Effector memory CD8-positive, alpha-beta T cell (primary cell): ENCODE measurements around the gene RNF144B.
"Not testable (repeated sequence)": the region's sequence is repeated elsewhere in the genome, so short reads cannot be mapped to it uniquely, and the experiment has no call there.

Experiments
- ATAC-seq: fragments of 150-1000 bp; cut with Tn5 transposase; replicated peaks from 2 replicates; pipeline ENCODE4 v1.10.0; 2021; ENCODE audit warnings: mild to moderate bottlenecking, moderate library complexity
- DNase-seq, 3 experiments: peaks; one replicate each; pipeline ENCODE4 v3.0.0; 2021
- H3K27ac Mint-ChIP-seq, 2 donors: one replicate each; pipeline ENCODE4 v1.8.0; 2022; ENCODE audit warnings: mild to moderate bottlenecking in 2 of 2, mixed read lengths in 2 of 2, moderate library complexity in 2 of 2
- H3K27me3 Mint-ChIP-seq, 2 donors: one replicate each; pipeline ENCODE4 v1.8.0; 2022; ENCODE audit warnings: mixed read lengths in 2 of 2
- H3K36me3 Mint-ChIP-seq: one replicate; pipeline ENCODE4 v1.8.0; 2022; ENCODE audit warnings: mild to moderate bottlenecking, moderate library complexity, mixed read lengths; ENCODE audit not compliant: insufficient read depth
- H3K4me1 Mint-ChIP-seq, 2 donors: one replicate each; pipeline ENCODE4 v1.8.0; 2022; ENCODE audit warnings: low read depth in 2 of 2, mixed read lengths in 2 of 2
- H3K4me3 Mint-ChIP-seq, 2 donors: one replicate each; pipeline ENCODE4 v1.8.0; 2022; ENCODE audit warnings: mild to moderate bottlenecking in 2 of 2, mixed read lengths in 2 of 2, moderate library complexity in 2 of 2
- H3K9me3 Mint-ChIP-seq, 2 donors: one replicate each; pipeline ENCODE4 v1.8.0; 2022; ENCODE audit warnings: mixed read lengths in 2 of 2

Gene RNF144B

GRCh38 chr6:18444111-18444510 lies 57.0 kb downstream of the RNF144B start:
- DNase-seq (no peak), ATAC-seq (no peak)
- no peaks in the 10 kb centered on the region for H3K36me3 Mint-ChIP-seq
- no peaks in the 10 kb centered on the region for H3K9me3 Mint-ChIP-seq
- peaks cover 2 to 3% of the 10 kb centered on the region in 2 donors for H3K4me1 Mint-ChIP-seq
- no peak overlapping the region for H3K4me3 Mint-ChIP-seq
- H3K27ac Mint-ChIP-seq = no peak overlapping the region
- peaks cover 0 to 7% of the 10 kb centered on the region in 2 donors for H3K27me3 Mint-ChIP-seq

DNA sequence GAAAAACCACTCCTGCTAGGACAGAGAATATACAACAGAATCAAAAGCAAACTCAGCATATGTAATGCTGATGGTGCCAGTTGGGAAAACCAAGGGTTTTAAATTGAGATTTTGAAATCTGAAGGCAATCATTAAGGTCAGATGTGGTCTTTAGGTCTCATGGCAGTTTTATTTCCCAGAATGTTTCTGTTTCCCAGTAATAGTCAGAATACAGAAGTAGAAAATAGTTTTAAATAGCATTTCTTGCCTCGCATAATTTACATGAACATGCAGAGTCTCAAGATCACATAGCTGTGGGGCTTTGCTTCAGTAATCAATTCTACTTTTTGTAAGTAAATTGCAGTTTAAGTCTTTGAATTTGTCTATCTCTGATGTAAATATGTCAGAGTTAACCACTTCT lies 58.1 kb downstream of the RNF144B start:
- no peak overlapping the region for H3K27ac Mint-ChIP-seq
- no peaks in the 10 kb centered on the region for H3K9me3 Mint-ChIP-seq

DNA sequence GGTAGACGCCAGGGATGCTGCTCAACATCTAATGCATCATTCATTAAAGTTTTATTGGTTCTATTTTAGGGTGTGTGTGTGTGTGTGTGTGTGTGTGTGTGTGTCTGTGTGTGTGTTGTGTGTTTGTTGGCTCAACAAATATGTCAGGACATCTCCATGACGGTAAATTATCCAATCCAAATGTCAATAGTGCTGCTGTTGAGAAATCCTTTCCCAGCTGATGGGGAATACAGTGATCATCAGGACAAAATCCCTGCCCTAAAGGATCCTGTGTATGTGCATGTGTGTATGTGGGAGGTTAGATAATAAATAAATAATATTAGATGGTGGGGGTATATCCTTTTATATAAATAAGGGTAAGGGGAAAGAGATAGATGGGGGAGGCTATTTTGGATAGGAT lies 59.6 kb downstream of the RNF144B start:
- DNase-seq = no peak
- peaks cover 0 to 7% of the 10 kb centered on the region in 2 donors for H3K27me3 Mint-ChIP-seq
- H3K36me3 Mint-ChIP-seq = no peaks in the 10 kb centered on the region
- ATAC-seq = no peak
- H3K9me3 Mint-ChIP-seq = no peaks in the 10 kb centered on the region
- H3K4me1 Mint-ChIP-seq = no peaks in the 10 kb centered on the region
- no peak overlapping the region for H3K4me3 Mint-ChIP-seq
- H3K27ac Mint-ChIP-seq = no peak overlapping the region

More for the DNA sequence above, 58.1 kb downstream of the RNF144B start:
- Mint-ChIP-seq H3K27me3 (peaks cover 0 to 7% of the 10 kb centered on the region in 2 donors), H3K4me3 (no peak overlapping the region), H3K36me3 (no peaks in the 10 kb centered on the region), H3K4me1 (no peaks in the 10 kb centered on the region)
- ATAC-seq (no peak), DNase-seq (no peak)

- peaks cover 0 to 7% of the 10 kb centered on the region in 2 donors for H3K27me3 Mint-ChIP-seq
Observed at GRCh38 chr6:18447552-18447951, 60.4 kb downstream of the RNF144B start.

GRCh38 chr6:18451756-18452155 lies 64.6 kb downstream of the RNF144B start:
- Mint-ChIP-seq H3K27ac (peak overlapping the region in 1 of 2 donors; percentile 32), H3K4me3 (no peak overlapping the region), H3K9me3 (no peaks in the 10 kb centered on the region), H3K27me3 (no peaks in the 10 kb centered on the region), H3K4me1 (no peaks in the 10 kb centered on the region), H3K36me3 (no peaks in the 10 kb centered on the region)
- DNase-seq (no peak), ATAC-seq (no peak)

More at GRCh38 chr6:18447552-18447951, 60.4 kb downstream of the RNF144B start:
- Mint-ChIP-seq H3K9me3 (no peaks in the 10 kb centered on the region), H3K4me1 (no peaks in the 10 kb centered on the region), H3K4me3 (no peak overlapping the region), H3K27ac (no peak overlapping the region), H3K36me3 (no peaks in the 10 kb centered on the region)
- DNase-seq (no peak), ATAC-seq (no peak)

GRCh38 chr6:18454446-18454845 lies 67.3 kb downstream of the RNF144B start:
- Mint-ChIP-seq H3K27ac (no peak overlapping the region), H3K36me3 (no peaks in the 10 kb centered on the region), H3K9me3 (no peaks in the 10 kb centered on the region), H3K4me3 (no peak overlapping the region), H3K27me3 (no peaks in the 10 kb centered on the region), H3K4me1 (no peaks in the 10 kb centered on the region)
- ATAC-seq (no peak), DNase-seq (no peak)

DNA sequence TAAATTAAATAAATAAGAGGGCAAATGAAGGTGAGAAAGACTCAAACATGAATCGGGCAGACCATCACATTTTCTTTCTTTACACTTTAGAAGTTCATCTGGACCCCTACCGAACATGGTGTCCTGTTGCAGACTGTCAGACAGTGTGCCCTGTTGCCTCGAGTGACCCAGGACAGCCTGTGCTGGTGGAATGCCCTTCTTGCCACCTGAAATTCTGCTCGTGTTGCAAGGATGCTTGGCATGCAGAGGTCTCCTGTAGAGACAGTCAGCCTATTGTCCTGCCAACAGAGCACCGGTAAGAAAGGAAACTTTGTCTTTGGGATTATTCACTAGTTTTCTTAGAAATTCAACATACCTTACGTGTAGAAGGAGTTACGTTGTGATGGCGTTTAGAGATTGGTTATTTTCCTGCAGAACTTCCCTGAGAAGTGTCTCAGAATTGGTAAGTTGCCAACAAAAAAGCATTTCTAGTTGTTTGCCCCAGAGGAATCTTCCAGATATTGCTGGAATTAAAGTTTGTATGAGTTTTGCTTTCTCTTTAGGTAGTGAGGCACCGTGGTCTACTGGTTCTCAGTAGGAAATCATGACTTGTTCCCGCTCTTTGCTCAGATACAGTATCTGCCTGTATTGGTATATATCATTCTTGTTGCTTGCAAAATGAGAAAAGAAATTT lies 70.1 kb downstream of the RNF144B start:
- no peaks in the 10 kb centered on the region for H3K4me1 Mint-ChIP-seq
- DNase-seq (no peak), ATAC-seq (no peak)
- H3K9me3 Mint-ChIP-seq = no peaks in the 10 kb centered on the region
- H3K27me3 Mint-ChIP-seq = no peaks in the 10 kb centered on the region
- H3K4me3 Mint-ChIP-seq = no peak overlapping the region
- H3K27ac Mint-ChIP-seq = no peak overlapping the region
- no peaks in the 10 kb centered on the region for H3K36me3 Mint-ChIP-seq

- not testable (repeated sequence) for ATAC-seq, H3K9me3 Mint-ChIP-seq, H3K4me1 Mint-ChIP-seq, H3K4me3 Mint-ChIP-seq, H3K27me3 Mint-ChIP-seq, H3K27ac Mint-ChIP-seq, DNase-seq, H3K36me3 Mint-ChIP-seq
Observed at GRCh38 chr6:18458086-18458485, 70.9 kb downstream of the RNF144B start.

- Mint-ChIP-seq H3K36me3 (peaks cover 11% of the 10 kb centered on the region), H3K27ac (no peak overlapping the region), H3K9me3 (no peaks in the 10 kb centered on the region), H3K27me3 (no peaks in the 10 kb centered on the region), H3K4me1 (no peaks in the 10 kb centered on the region), H3K4me3 (no peak overlapping the region)
- DNase-seq (no peak), ATAC-seq (no peak)
Observed at GRCh38 chr6:18463429-18463828, 76.3 kb downstream of the RNF144B start.

- no peak for ATAC-seq
- Mint-ChIP-seq H3K27me3 (no peaks in the 10 kb centered on the region), H3K9me3 (no peaks in the 10 kb centered on the region), H3K27ac (no peak overlapping the region), H3K4me1 (no peaks in the 10 kb centered on the region), H3K4me3 (no peak overlapping the region), H3K36me3 (peaks cover 11% of the 10 kb centered on the region)
- no peak for DNase-seq
Observed at GRCh38 chr6:18464176-18464575, 77.0 kb downstream of the RNF144B start.

- no peaks in the 10 kb centered on the region for H3K9me3 Mint-ChIP-seq
- no peaks in the 10 kb centered on the region for H3K27me3 Mint-ChIP-seq
- no peak overlapping the region for H3K27ac Mint-ChIP-seq
- H3K4me3 Mint-ChIP-seq = no peak overlapping the region
- ATAC-seq (no peak), DNase-seq (no peak)
- H3K36me3 Mint-ChIP-seq = peaks cover 11% of the 10 kb centered on the region
- H3K4me1 Mint-ChIP-seq = no peaks in the 10 kb centered on the region
Observed at GRCh38 chr6:18465410-18466154, 78.4 kb downstream of the RNF144B start.

GRCh38 chr6:18467741-18468502 lies 80.8 kb downstream of the RNF144B start:
- H3K27me3 Mint-ChIP-seq = peaks cover 0 to 8% of the 10 kb centered on the region in 2 donors
- no peak overlapping the region for H3K4me3 Mint-ChIP-seq
- no peaks in the 10 kb centered on the region for H3K9me3 Mint-ChIP-seq
- H3K36me3 Mint-ChIP-seq = peaks cover 11% of the 10 kb centered on the region
- DNase-seq = no peak
- H3K4me1 Mint-ChIP-seq = no peaks in the 10 kb centered on the region
- no peak for ATAC-seq
- H3K27ac Mint-ChIP-seq = no peak overlapping the region

DNA sequence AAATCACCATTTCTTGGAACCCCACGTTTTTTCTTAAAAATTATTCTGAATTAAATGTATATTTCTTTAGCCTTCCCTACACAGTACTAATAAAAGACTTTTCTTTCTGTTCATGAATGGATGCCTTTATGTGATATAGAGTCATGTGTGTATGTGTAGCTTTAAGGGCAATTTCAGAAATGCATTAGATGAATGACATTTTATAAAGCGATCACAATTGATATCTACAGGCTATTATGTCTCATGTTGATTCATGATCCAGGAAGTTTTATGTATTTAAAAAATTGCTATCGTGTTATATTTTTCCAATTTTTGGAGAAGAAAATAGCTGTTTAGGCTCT lies 81.3 kb downstream of the RNF144B start:
- DNase-seq (no peak), ATAC-seq (no peak)
- no peak overlapping the region for H3K4me3 Mint-ChIP-seq
- H3K27me3 Mint-ChIP-seq = peaks cover 0 to 8% of the 10 kb centered on the region in 2 donors
- no peak overlapping the region for H3K27ac Mint-ChIP-seq
- H3K4me1 Mint-ChIP-seq = no peaks in the 10 kb centered on the region
- H3K9me3 Mint-ChIP-seq = no peaks in the 10 kb centered on the region
- peaks cover 11% of the 10 kb centered on the region for H3K36me3 Mint-ChIP-seq

DNA sequence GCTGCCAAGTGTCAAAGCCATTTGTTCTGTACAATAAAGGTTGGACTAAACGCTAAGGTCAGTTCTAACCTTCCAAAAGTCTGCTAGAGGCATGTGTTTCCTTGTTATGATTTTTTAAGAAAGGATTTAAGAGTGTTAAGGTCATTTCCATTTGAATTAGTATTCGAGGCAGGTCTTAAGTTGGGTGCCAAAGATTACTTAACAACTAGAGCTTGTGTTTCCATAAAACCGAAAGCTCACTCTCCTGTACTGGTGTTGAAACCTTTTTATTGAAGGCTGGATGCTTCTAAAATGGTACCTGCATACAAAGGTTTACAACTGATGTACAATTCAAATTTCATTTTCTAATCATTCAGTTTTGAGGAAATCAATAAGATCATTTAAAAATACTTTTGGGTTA lies 82.4 kb downstream of the RNF144B start:
- Mint-ChIP-seq H3K9me3 (no peaks in the 10 kb centered on the region), H3K27me3 (peaks cover 0 to 8% of the 10 kb centered on the region in 2 donors), H3K4me1 (no peaks in the 10 kb centered on the region), H3K4me3 (no peak overlapping the region), H3K27ac (no peak overlapping the region), H3K36me3 (peaks cover 11% of the 10 kb centered on the region)
- ATAC-seq (no peak), DNase-seq (no peak)
